ENCODE measurements around the gene NFAM1. TPM values are rescaled to one million over a fixed set of nuclear protein-coding genes. Genes with fewer than 3 reads are reported as not detected.
A peak's percentile ranks its signal among the peaks of the same experiment; 100 is the strongest.

NFAM1 gene
- total and polyA plus RNA-seq, 2 experiments from 2014 or later, result 0.53 to 1.0 TPM

GRCh38 chr22:42347281-42347824, 84.8 kb downstream of the NFAM1 start:
- Histone ChIP-seq H3K4me3 (no peak overlapping the region), H3K36me3 (replicated peaks; ENCODE audit: insufficient read depth, low read depth) (no peaks in the 10 kb centered on the region), H4K20me1 (ENCODE audit: insufficient read depth, poor library complexity, severe bottlenecking) (no peaks in the 10 kb centered on the region), H3K9me3 (ENCODE audit: low read depth) (no peaks in the 10 kb centered on the region), H3K27me3 (no peaks in the 10 kb centered on the region), H3K79me2 (no peaks in the 10 kb centered on the region), H3K4me2 (peak overlapping the region; percentile 31), H3K27ac (no peak overlapping the region), H2AFZ (no peak overlapping the region), H3K4me1 (ENCODE audit: insufficient read depth) (peaks cover 22% of the 10 kb centered on the region), H3K9me2 (replicated peaks; ENCODE audit: insufficient read depth) (no peaks in the 10 kb centered on the region)
- TF ChIP-seq CTCF (IDR thresholded peaks at IDR 0.05; ENCODE audit: poor library complexity), result no peak
- no peak for TF ChIP-seq EZH2 (IDR thresholded peaks at IDR 0.05; ENCODE audit: borderline replicate concordance)
- no peak for TF ChIP-seq EZH2phosphoT487 (IDR thresholded peaks at IDR 0.05; ENCODE audit: low read depth, severe bottlenecking, unreplicated experiment)
- DNase-seq (ENCODE audit: low spot score), result no peak
- 39% methylated on average over 26 of the region's 27 CpGs for WGBS (ENCODE audit: low lambda C conversion rate, missing lambda C conversion rate)

- no peak overlapping the region for H3K27ac ChIP-seq
- TF ChIP-seq EZH2phosphoT487 (IDR thresholded peaks at IDR 0.05; ENCODE audit: low read depth, severe bottlenecking, unreplicated experiment), result no peak
- TF ChIP-seq CTCF (IDR thresholded peaks at IDR 0.05; ENCODE audit: poor library complexity), result no peak
- no peak for TF ChIP-seq EZH2 (IDR thresholded peaks at IDR 0.05; ENCODE audit: borderline replicate concordance)
- no peaks in the 10 kb centered on the region for H3K36me3 ChIP-seq (replicated peaks; ENCODE audit: insufficient read depth, low read depth)
- peaks cover 22% of the 10 kb centered on the region for H3K4me1 ChIP-seq (ENCODE audit: insufficient read depth)
- no peaks in the 10 kb centered on the region for H3K9me3 ChIP-seq (ENCODE audit: low read depth)
- H2AFZ ChIP-seq, result no peak overlapping the region
- no peaks in the 10 kb centered on the region for H3K9me2 ChIP-seq (replicated peaks; ENCODE audit: insufficient read depth)
- H4K20me1 ChIP-seq (ENCODE audit: insufficient read depth, poor library complexity, severe bottlenecking), result no peaks in the 10 kb centered on the region
- no peaks in the 10 kb centered on the region for H3K27me3 ChIP-seq
- WGBS (ENCODE audit: low lambda C conversion rate, missing lambda C conversion rate), result 89% methylated on average over 8 of the region's 8 CpGs
- no peaks in the 10 kb centered on the region for H3K79me2 ChIP-seq
- H3K4me3 ChIP-seq, result no peak overlapping the region
- DNase-seq (ENCODE audit: low spot score), result no peak
- H3K4me2 ChIP-seq, result no peak overlapping the region
These were observed 85.5 kb downstream of the NFAM1 start for GRCh38 chr22:42346722-42347121.

- Histone ChIP-seq H3K9me3 (ENCODE audit: low read depth) (no peaks in the 10 kb centered on the region), H3K79me2 (no peaks in the 10 kb centered on the region), H3K9me2 (replicated peaks; ENCODE audit: insufficient read depth) (no peaks in the 10 kb centered on the region), H3K27me3 (no peaks in the 10 kb centered on the region), H3K36me3 (replicated peaks; ENCODE audit: insufficient read depth, low read depth) (no peaks in the 10 kb centered on the region), H3K4me3 (no peak overlapping the region), H3K4me2 (no peak overlapping the region), H2AFZ (no peak overlapping the region), H4K20me1 (ENCODE audit: insufficient read depth, poor library complexity, severe bottlenecking) (no peaks in the 10 kb centered on the region), H3K4me1 (ENCODE audit: insufficient read depth) (peaks cover 22% of the 10 kb centered on the region), H3K27ac (no peak overlapping the region)
- DNase-seq (ENCODE audit: low spot score), result no peak
- WGBS (ENCODE audit: low lambda C conversion rate, missing lambda C conversion rate), result 93% methylated on average over 4 of the region's 4 CpGs
- no peak for TF ChIP-seq CTCF (IDR thresholded peaks at IDR 0.05; ENCODE audit: poor library complexity)
- TF ChIP-seq EZH2 (IDR thresholded peaks at IDR 0.05; ENCODE audit: borderline replicate concordance), result no peak
- TF ChIP-seq EZH2phosphoT487 (IDR thresholded peaks at IDR 0.05; ENCODE audit: low read depth, severe bottlenecking, unreplicated experiment), result no peak
These were observed 86.7 kb downstream of the NFAM1 start for GRCh38 chr22:42345458-42345857.
